NCI-H345 treated with DMSO at 0.1 percent for 48 hours (cell line): ENCODE measurements around the gene CHST2.
"Not testable (repeated sequence)": the region's sequence is repeated elsewhere in the genome, so short reads cannot be mapped to it uniquely, and the experiment has no call there.

ENCODE experiments used
- DNase-seq: peaks from one replicate; lab custom pipeline; 2025; ENCODE audit not compliant: unreplicated experiment; lab: John Stamatoyannopoulos, UW

The CHST2 gene

DNA sequence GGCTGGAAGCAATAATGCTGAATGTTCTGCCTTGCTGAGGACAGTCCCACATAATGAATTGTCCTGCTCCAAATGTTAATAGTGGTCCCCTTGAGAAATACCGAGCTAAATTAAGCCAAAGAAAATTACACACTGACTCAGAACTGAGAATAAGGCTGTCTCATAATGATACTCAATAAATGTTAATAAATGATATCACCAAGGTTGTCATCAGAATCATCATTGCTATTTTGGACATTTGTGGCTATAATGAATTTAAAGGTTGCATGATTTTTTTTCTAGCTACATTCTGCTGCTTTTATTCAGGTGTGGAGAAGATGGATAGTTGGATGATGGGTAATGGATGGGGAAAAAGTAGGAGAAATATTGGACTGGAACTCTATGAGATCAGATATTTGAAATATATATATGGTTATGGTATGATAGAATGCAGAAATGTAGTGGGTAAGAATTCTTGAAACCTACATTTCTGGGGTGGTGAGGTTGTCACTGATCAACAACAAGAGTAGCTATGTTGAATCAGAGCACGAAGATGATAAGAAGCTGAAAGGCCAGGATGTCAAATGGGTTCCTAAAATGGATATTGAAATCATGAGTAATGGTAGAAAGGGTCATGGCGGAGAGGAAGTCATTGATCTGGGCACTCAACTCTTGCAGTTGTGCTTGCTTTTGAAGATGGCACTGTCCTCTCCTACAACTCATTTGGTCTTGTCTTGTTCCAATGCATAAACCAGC is 12.8 kb downstream of the CHST2 start:
- DNase-seq = no peak

DNA sequence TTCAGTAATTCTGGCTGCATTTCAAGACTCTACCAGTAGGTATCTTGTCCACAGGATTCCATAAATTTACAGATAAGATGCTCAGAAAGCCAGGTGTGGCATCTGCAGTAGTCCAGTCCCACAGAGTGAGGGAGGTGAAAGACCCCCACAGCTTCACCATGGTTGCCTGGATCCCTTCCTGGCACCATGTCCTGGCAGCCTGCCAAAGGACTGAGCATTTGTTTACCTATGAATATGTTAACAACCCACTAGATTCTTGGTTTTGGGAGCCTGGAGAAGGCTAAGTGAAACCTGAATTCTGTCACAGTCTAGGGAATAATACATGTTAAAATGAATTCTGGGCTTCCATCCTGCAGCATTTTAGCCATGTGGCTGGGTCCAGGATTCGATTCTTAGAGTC is 14.9 kb downstream of the CHST2 start:
- peak; percentile 73 for DNase-seq

DNA sequence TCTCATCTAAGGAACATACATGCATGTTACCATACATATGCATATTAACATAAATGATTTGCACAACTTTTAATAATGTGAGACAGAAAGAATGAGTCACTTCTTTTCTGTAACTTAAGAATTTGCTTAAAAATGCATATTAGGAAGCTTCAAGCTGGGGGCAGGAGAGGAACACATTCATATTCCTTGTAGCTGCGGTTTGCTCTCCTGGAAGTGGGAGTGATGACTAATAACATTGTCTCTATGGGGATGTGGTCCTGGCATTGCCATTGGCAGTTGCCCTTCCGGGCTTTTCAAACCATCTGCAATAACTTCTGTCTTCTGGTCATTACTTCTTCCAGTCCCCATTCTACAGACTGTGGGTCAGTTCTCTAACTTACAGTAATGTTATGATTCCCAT is 15.6 kb downstream of the CHST2 start:
- no peak for DNase-seq

DNA sequence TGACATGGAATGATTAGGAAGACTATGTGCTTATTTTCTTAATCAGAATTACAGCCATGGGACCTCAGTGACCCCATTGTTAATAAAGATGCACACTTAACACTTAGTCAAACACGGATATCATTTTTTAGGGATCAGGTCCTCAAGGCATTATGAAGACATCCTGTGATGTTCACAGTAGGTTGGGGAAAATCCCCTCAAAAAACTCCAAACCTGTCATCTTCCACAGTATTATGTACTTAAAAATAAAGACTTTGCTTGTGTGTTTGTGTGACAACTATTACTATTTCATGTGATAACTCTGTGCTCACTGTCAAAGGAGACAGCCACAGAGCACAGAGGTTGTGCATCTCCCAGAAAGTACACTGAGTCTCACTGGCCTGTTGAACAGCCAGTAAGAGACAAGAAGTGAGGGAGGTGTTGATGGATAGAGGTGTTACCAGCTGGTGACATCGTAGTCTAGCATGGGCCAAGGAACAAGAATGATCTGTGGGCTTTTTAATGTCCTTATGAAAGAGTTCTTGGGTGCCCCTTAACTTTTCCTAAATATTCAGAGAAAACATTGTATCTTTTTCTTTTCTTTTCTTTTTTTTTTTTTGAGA is 18.0 kb downstream of the CHST2 start:
- DNase-seq = no peak

DNA sequence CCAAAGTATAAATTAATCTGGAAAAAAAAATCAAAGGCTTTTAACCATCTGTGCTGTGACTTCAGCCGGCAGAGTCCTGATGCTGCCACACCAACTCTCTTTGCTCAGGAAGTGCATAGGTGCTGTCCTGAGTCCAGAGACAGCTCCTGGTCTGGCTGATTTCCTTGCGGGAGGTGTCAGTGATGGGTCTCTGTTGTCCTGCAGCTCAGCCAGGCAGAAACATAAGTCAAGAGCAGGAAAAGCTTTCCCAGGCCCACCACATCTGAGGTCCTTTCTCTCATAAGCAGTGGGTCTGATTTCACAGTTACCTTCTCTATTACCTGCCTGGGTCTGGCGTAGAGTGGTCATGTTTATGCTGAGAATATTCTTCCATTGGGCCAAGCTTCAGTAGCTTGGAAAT is 19.4 kb downstream of the CHST2 start:
- DNase-seq = no peak

DNA sequence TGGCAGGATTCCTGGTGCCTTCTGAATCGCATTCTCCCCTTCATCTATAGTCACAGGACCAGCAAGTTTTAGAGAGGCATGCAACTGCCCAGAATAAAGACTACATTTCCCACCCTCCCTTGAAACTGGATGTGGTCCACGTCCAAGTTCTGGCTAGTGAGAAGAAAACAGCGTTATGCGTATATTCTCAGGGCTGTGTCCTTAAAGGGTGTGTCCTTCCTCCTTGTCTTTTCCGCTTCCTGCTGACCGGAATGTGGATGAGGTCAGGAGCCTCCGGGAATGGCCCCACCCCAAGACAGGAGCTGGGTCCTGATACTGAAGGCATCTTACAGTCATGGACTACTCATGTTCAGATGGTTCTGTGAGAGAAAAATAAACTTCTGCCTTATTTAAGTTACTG is 20.2 kb downstream of the CHST2 start:
- no peak for DNase-seq

DNA sequence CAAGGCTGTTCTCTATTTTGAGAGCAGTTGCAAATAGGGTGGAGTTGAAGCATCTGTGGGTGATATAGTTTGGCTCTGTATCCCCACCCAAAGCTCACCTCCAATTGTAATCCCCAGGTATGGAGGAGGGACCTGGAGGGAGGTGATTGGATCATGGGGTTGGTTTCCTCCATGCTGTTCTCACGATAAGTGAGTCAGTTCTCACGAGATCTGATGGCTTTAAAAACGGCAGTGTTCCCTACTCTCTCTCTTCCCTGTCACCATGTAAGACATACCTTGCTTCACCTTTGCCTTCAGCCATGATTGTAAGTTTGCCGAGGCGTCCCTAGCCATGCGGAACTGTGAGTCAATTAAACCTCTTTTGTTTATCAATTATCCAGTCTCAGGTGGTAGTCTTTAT is 21.0 kb downstream of the CHST2 start:
- no peak for DNase-seq

DNA sequence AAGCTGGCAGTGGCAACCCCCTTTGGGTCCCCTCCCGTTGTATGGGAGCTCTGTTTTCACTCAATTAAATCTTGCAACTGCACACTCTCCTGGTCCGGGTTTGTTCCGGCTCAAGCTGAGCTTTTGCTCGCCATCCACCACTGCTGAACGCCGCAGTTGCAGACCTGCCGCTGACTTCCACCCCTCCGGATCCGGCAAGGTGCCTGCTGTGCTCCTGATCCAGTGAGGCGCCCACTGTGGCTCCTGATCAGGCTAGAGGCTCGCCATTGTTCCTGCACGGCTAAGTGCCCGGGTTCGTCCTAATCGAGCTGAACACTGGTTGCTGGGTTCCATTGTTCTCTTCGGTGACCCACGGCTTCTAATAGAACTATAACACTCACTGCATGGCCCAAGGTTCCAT is 22.8 kb downstream of the CHST2 start:
- DNase-seq = no peak

DNA sequence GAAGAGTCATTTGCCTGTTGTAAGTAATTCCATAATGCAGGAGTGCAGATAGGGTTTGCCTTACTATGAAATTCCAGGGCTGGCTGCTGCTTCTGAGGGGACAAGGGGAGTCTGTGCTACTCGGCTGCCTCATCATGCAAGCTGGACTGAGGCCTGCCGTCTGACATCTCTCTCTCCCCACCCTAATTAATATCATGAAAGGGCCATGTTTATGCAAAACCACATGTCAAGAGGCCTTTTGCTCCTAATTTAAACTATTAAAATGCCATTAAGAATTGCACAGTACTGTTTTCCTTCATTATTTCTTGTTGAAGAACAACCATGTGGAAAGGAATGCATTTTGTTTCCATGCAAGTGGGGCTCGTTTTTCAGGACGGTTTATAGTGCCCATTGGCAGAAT is 26.3 kb downstream of the CHST2 start:
- DNase-seq = no peak

DNA sequence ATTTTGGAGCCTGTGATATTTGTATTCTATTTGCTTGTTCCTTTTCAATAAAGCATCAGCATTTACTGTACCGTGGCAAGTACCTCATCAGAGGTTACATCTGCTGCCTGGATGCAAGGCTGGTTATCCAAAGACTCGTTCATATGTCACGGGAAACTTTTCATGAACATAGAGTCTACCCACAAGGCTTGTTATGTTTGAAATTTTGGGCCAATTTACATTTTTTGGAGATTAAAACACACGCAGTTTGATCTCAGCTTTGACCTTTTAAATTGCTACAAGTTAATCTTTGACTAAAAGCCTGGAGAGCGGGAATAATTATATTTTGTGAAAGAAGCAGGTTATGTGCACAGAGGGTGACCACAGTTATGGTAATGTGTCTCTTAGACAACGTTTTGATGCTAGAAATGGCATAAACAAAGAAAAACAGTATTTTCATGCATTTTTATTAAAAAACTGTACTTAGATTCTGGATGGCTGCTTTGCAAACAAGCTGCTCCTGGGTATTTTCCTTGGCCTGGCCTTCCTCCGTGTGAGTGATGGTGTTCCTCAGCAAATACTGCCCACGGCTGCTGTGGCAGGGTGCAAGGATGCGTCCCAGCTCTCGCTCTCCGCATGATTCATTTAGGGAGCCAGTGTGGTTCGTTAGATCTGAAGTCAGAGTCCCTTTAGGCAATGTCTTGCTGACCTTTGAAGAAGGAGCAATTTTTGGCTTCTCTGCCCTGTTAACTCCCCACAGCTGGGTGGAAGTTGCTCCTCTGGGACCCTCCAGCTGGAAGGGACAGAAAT is 27.1 kb downstream of the CHST2 start:
- DNase-seq = no peak

DNA sequence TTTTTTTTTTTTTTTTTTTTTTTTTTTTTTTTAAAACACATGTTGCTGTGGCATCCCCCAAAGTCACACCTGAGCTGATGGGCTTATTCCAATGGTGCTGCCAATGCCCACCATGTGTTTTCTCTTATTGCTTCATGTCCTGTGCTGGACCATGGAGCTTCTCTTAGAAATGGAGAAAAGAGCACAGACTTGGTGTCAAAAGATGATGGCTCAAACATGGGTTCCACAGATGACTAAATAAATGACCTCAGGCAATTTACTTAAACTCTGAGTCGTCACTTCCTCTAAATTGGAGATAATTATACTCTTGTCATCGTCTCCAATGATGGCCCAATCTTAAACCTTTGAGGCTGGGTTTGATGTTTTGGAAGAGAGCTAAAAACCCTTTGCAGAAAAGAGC is 28.1 kb downstream of the CHST2 start:
- no peak for DNase-seq

DNA sequence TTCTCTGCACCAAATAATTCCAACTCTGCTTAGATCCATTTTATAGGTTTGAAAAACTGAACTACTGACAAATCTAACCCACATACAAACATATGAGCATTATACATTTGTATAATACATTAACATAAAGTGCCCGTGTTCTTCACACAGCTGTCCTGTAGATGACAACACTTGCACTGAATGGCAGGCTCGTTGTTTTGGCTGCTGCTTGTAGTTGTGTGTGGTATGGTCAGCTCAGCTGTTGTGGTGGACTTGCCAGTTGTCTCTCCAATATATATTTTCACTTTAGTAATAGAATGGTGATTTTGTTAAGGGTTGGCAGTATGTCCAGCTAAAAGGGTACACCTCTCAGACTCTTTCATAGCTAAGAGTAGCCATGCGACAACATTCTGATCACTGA is 30.5 kb downstream of the CHST2 start:
- no peak for DNase-seq

DNA sequence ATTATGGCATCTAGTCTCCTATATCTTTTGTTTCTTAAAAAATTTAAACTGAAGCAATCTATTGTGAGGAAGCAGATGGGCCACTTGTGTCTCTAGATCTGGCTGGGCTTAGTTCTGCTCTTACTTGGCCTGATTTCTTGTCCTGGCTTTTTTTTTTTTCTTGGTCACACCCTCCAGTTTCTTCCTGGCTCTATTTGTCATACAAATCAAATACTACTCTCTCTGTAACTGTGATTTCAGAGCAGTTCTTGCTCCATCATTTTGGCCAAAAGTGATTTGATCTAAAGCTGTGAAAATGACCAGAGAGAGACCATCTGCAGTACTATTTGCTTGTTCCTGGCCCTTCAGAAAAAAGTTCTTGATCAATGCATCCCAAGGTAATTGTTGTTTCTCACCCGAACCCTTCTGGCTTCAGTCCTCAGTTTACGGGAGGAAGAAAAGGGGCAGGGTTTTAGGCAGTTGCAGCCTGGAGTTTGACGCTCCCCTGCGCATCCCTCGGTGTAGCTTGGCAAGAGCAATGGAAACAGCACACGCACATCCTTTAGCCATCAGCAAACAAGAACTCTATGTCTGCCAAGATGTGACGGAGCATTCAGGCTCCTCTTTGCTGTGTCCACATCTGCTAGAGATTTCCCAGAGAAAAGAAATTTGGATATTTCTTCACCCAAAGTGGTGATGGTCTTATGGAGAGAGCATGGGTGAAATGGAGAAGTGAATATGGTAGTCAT is 31.6 kb downstream of the CHST2 start:
- DNase-seq = no peak

DNA sequence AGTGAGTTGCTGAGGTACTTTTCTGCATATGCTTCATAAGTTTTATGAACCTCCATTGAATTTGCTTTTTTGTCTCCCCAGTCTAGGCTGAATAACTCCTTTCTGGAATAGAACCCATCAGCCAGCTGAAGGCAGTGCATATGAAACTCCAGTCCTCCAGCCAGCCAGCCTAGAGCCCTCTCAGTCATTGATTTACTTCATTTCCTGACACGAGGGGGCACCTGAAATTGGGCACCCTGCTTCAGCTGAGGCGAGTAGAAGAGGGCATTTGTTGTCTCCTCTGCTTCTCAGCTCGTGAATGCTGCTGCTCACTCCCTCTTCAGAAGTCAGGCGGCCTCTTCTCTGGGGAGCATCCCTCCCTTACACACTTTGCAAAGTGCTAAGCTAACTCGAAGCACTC is 32.5 kb downstream of the CHST2 start:
- DNase-seq = no peak

DNA sequence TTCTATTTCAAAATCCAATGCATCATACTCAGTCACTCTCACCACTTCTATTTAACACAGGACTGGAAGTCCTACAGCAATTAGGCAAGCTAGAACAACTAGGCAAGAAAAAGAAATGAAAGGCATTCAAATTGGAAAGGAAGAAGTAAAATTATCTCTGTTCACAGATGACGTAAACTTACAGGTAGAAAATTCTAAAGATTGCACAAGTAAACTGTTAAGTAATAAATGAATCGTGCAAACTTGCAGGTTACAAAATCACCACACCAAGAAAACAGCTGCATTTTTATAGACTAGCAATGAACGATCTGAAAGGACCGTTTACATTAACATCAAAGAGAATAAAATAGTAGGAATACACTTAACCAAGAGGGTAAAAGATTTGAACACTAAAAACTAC is 36.2 kb downstream of the CHST2 start:
- no peak for DNase-seq

DNA sequence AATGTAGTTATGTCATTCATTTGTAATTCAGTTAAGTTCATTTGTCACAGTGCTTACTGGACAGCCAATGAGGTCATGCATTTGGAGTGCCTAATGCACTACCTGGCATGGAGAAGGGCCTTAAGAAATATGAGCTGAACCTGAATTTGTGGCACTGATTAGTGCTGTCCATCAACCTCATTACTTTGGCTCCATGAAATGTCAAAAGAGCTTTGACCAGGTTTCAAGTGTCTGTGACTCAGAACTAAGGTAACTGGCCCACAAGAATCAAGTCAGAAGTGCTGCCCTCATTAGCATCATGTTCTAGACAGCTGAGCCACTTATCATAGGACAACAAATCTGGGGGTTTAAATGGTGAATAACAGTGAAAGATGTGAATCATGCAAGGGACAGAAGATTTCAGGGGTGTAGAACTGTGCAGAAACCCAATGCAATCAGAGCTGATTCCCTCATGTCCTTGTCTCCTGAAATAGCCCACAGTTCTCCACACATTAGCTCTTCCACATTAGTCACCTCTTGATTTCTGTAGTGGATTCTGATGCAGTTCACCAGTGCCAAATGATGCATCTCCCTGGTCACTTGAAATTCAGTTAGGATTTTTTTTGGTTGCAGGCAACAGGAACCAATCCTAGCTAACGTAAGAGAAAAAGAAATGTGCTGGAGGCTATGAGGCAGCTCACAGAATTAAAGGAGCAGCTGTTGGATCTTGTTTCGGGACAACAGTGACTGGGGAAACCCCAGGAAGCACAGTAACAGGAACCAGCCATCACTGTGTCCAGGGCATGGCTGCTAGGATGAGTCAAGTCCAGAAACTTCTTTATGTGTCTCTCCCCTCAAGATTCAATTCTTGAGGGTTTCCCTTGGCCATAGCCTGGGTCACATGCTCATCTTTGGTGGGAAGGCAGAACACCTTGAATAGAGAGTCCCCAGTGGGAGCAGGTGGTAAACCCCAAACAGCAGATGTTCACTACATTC is 38.7 kb downstream of the CHST2 start:
- no peak for DNase-seq

DNA sequence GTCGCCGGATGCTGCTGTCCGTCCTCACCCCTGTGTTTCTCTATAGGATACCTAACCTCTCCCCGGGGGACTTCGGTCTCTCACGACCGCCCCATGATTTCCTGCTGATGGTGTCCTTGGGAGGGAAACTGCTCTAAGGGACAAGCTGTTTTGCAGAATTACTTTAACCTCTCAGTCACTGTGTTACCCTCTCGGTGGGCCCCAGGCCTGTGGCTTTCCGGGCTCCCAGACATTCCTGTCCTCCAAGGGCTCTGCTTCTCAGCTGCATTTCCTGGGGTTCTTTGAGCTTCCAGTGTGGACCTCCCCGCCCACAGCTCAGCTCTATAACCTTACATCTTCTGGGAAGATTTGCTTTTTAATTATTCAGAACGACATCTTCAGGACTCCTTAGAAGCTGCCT is 40.9 kb downstream of the CHST2 start:
- no peak for DNase-seq

DNA sequence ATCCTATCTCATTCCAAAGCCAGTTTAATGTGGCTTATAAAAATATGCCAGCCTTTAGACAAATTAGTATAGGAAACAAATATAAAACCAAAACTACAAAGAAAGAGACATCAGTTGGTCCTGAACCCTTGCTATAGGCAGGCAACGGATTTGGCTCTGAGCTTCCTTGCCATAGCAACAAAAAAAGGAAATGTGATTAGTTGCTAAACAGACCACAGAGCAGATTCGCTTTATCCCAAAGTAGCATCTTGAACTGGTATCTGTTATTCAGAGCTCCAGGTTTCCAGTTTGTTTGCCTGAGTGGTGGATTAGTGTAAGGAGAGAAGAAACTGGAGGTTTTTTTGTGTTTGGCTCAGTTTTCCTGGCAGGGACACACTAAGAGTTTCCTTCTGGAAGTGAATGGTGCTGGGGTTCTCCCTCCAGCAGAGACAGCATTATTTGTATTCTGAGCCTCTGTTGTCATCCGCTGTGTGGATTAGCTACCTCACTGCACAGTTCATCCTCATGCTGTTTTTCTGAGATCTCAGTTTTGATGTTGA is 44.1 kb downstream of the CHST2 start:
- no peak for DNase-seq

DNA sequence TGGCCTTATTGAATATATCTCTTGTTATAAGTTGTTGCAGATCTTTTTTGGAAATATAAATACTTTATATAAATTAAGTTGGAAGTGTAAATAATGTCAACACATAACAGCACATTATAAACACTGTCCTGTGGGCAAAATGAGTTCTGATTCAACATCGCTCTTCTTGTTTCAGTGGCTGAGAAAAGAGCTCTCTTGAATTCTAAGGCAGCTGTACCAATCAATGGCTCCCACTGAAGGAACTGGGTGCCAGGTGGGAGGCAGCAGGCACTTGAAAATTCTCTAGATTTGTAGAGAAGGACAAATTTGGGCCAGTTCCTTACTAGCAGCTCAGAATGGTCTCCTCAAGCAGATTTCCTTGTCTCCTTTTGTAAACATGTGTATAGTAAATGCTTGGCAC is 45.6 kb downstream of the CHST2 start:
- DNase-seq = no peak

DNA sequence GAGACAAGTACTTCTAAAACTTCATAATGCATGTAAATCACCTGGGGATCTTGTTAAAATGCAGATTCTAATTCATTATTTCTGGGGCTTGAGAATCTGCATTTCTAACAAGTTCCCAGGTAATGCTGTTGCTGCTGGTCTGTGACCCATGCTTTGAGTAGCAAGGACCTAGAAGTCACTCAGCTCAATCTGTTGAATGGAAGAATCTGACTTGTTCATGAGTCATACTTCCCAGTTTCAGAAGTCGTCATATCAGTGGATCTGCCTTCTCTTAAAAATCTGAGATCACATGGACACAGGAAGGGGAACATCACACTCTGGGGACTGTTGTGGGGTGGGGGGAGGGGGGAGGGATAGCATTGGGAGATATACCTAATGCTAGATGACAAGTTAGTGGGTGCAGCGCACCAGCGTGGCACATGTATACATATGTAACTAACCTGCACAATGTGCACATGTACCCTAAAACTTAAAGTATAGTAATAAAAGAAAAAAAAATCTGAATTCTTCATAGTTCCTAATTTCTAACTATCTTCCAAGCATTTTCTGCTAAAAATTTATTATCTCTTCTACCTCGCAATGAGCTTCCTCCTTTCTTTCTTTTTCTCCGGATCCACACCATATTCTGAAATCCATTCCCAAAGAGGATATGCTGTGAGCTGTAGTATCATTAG is 46.2 kb downstream of the CHST2 start:
- not testable (repeated sequence) for DNase-seq
